HCT116 (cell line): ENCODE data around the gene ATG3. TPM values are rescaled to one million over a fixed set of nuclear protein-coding genes. Genes with fewer than 3 reads are reported as not detected.
A peak's percentile ranks its signal among the peaks of the same experiment; 100 is the strongest.

Experiments
- ATAC-seq: fragments of 200-7000 bp; cut with Tn5 transposase; 2 replicates; pipeline ENCODE4 v1.9.1; 2020; ENCODE audit warnings: mild to moderate bottlenecking, moderate library complexity
- BruUV-seq: library from RNA; stranded (reverse); fragments of 400-500 nt; replicated peaks from 2 replicates; lab custom pipeline; 2021; lab: Mats Ljungman, UMichigan
- CTCF ChIA-PET: fragments of 300-600 bp; sonication (Branson Sonifier 250); formaldehyde crosslinking; loops from one replicate; lab custom pipeline; 2021; ENCODE audit warnings: antibody characterized with exemption; lab: Charles Lee
- POLR2A ChIA-PET: fragments of 300-600, 350-600 bp; sonication (Branson Sonifier 250); formaldehyde crosslinking; loops from one replicate; lab custom pipeline; 2021; ENCODE audit warnings: antibody characterized with exemption; lab: Charles Lee
- RAD21 ChIA-PET, 2 experiments: fragments of 300-600 bp; sonication (Branson Sonifier 250); formaldehyde crosslinking; loops; one replicate each; lab custom pipeline; 2023; ENCODE audit warnings: low total read pairs in 2 of 2; ENCODE audit not compliant: uncharacterized antibody in 2 of 2, unreplicated experiment in 2 of 2, low non-redundant PET in 1 of 2; lab: Charles Lee
- DNase-seq: peaks from one replicate; pipeline ENCODE4 v3.0.0-alpha.2; 2010; ENCODE audit warnings: low read depth, low spot score
- H2AFZ ChIP-seq: fragments of 200-600 bp; shearing (Covaris generic), sonication (generic); 2 replicates; pipeline ENCODE4 v1.6.1; 2017; ENCODE audit warnings: low read depth, mixed run types, mixed read lengths, antibody characterized with exemption, low read length; ENCODE audit not compliant: poor library complexity, severe bottlenecking
- H3K27ac ChIP-seq: 2 replicates; pipeline ENCODE4 v1.5.1; 2012; ENCODE audit warnings: low read depth, low read length
- H3K27me3 ChIP-seq: fragments of 200-600 bp; sonication (generic); 2 replicates; pipeline ENCODE4 v1.6.1; 2016; ENCODE audit warnings: mixed run types, low read length, mixed read lengths; ENCODE audit not compliant: insufficient read depth
- H3K36me3 ChIP-seq, 2 experiments: fragments of 200-500 bp in 1 of 2; fragments of 200-600 bp in 1 of 2; sonication (Bioruptor generic) in 1 of 2; sonication (generic) in 1 of 2; 2 replicates each; pipeline versions ENCODE4 v1.5.1 to v1.6.1; 2014 to 2016; ENCODE audit warnings: low read length in 2 of 2, inconsistent platforms in 1 of 2, mixed read lengths in 1 of 2, mixed run types in 1 of 2; ENCODE audit not compliant: insufficient read depth in 2 of 2, control insufficient read depth in 1 of 2
- H3K4me1 ChIP-seq, 2 experiments: fragments of 200-600 bp in 1 of 2; sonication (generic) in 1 of 2; 2 replicates each; pipeline versions ENCODE4 v1.5.1 to v1.6.1; 2012 to 2017; ENCODE audit warnings: low read length in 2 of 2, inconsistent platforms in 1 of 2, mild to moderate bottlenecking in 1 of 2, mixed read lengths in 1 of 2, mixed run types in 1 of 2, moderate library complexity in 1 of 2; ENCODE audit not compliant: insufficient read depth in 2 of 2, control insufficient read depth in 1 of 2
- H3K4me2 ChIP-seq: fragments of 200-600 bp; sonication (generic); 2 replicates; pipeline ENCODE4 v1.6.1; 2017; ENCODE audit warnings: mixed run types, low read length, mixed read lengths
- H3K4me3 ChIP-seq, 2 experiments: fragments of 200-600 bp in 1 of 2; sonication (generic) in 1 of 2; replicated peaks in 1 of 2; 2 replicates each; pipeline ENCODE4 v1.5.1; 2011 to 2016; ENCODE audit warnings: low read length in 2 of 2, control low read depth in 1 of 2, low read depth in 1 of 2, mild to moderate bottlenecking in 1 of 2, mixed read lengths in 1 of 2, mixed run types in 1 of 2
- H3K79me2 ChIP-seq: fragments of 200-600 bp; sonication (generic); 2 replicates; pipeline ENCODE4 v1.6.1; 2017; ENCODE audit warnings: mild to moderate bottlenecking, mixed run types, low read length, moderate library complexity, mixed read lengths; ENCODE audit not compliant: insufficient read depth
- H3K9ac ChIP-seq: fragments of 200-600 bp; sonication (generic); 2 replicates; pipeline ENCODE4 v1.6.1; 2016; ENCODE audit warnings: low read length, mixed read lengths
- H3K9me2 ChIP-seq: fragments of 200-600 bp; sonication (generic), shearing (Covaris generic); 2 replicates; pipeline ENCODE4 v1.6.1; 2017; ENCODE audit warnings: mixed run types, mild to moderate bottlenecking, moderate library complexity; ENCODE audit not compliant: insufficient read depth
- H3K9me3 ChIP-seq, 2 experiments: fragments of 200-500 bp in 1 of 2; fragments of 200-600 bp in 1 of 2; sonication (Bioruptor generic) in 1 of 2; sonication (generic) in 1 of 2; 2 replicates each; pipeline ENCODE4 v1.6.1; 2014 to 2017; ENCODE audit warnings: low read length in 2 of 2, mixed read lengths in 2 of 2, inconsistent platforms in 1 of 2, low read depth in 1 of 2, mild to moderate bottlenecking in 1 of 2, mixed run types in 1 of 2, moderate library complexity in 1 of 2; ENCODE audit not compliant: control insufficient read depth in 1 of 2, insufficient read depth in 1 of 2
- H4K20me1 ChIP-seq: fragments of 200-600 bp; sonication (generic), shearing (Covaris generic); 2 replicates; pipeline ENCODE4 v1.6.1; 2017; ENCODE audit warnings: mixed run types, mild to moderate bottlenecking, moderate library complexity; ENCODE audit not compliant: insufficient read depth
- CEBPB ChIP-seq: IDR thresholded peaks from 2 replicates; pipeline ENCODE4 v1.6.1; 2012; ENCODE audit warnings: low read depth
- CTCF ChIP-seq, 3 experiments: fragments of 200-600 bp in 1 of 3; sonication (generic) in 1 of 3; IDR thresholded peaks in 2 of 3; conservative IDR thresholded peaks in 1 of 3; 2 replicates each; pipeline ENCODE4 v1.5.1; 2012 to 2017; ENCODE audit warnings: low read depth in 2 of 3, low read length in 2 of 3, antibody characterized with exemption in 1 of 3, borderline replicate concordance in 1 of 3, control low read depth in 1 of 3, mild to moderate bottlenecking in 1 of 3, mixed read lengths in 1 of 3, mixed run types in 1 of 3, moderate library complexity in 1 of 3; ENCODE audit not compliant: insufficient read depth in 1 of 3
- EGR1 ChIP-seq: IDR thresholded peaks from 2 replicates; pipeline ENCODE4 v1.6.1; 2012; ENCODE audit warnings: low read depth
- EZH2 ChIP-seq: fragments of 200-600 bp; sonication (generic); IDR thresholded peaks from 2 replicates; pipeline ENCODE4 v1.6.1; 2017; ENCODE audit warnings: antibody characterized with exemption, mixed run types
- FOSL1 ChIP-seq: IDR thresholded peaks from 2 replicates; pipeline ENCODE4 v1.6.1; 2012; ENCODE audit warnings: low read depth
- JUND ChIP-seq: IDR thresholded peaks from 2 replicates; pipeline ENCODE4 v1.6.1; 2012
- POLR2A ChIP-seq: IDR thresholded peaks from 2 replicates; pipeline ENCODE4 v1.7.0; 2011; ENCODE audit warnings: borderline replicate concordance; ENCODE audit not compliant: insufficient read depth, insufficient read length; ENCODE audit errors: extremely low read depth
- POLR2AphosphoS5 ChIP-seq: IDR thresholded peaks from 2 replicates; pipeline ENCODE4 v1.6.1; 2011; ENCODE audit warnings: mild to moderate bottlenecking, low read depth, low read length, moderate library complexity
- RAD21 ChIP-seq: IDR thresholded peaks from 2 replicates; pipeline ENCODE4 v1.6.1; 2012; ENCODE audit warnings: low read depth, mild to moderate bottlenecking
- SIN3A ChIP-seq: IDR thresholded peaks from 2 replicates; pipeline ENCODE4 v1.6.1; 2012; ENCODE audit warnings: low read depth
- SP1 ChIP-seq: IDR thresholded peaks from 2 replicates; pipeline ENCODE4 v1.6.1; 2012; ENCODE audit warnings: low read depth
- SRF ChIP-seq: IDR thresholded peaks from 2 replicates; pipeline ENCODE4 v1.6.1; 2012; ENCODE audit warnings: low read depth
- YY1 ChIP-seq: IDR thresholded peaks from 2 replicates; pipeline ENCODE4 v1.6.1; 2011; ENCODE audit warnings: low read length, low read depth, moderate library complexity, mild to moderate bottlenecking; ENCODE audit not compliant: insufficient replicate concordance; ENCODE audit errors: extremely low read depth
- ZBTB33 ChIP-seq: IDR thresholded peaks from 2 replicates; pipeline ENCODE4 v1.6.1; 2011; ENCODE audit warnings: mild to moderate bottlenecking, low read length, moderate library complexity; ENCODE audit not compliant: insufficient replicate concordance; ENCODE audit errors: extremely low read depth
- ZFX ChIP-seq: fragments of 450-650 bp; IDR thresholded peaks from 2 replicates; pipeline ENCODE4 v1.6.1; 2017
- intact Hi-C: fragments of 100-400 bp; cut with micrococcal nuclease; formaldehyde crosslinking; loops from 2 replicates; pipeline ENCODE4 v1.10.0; 2022
- total RNA-seq: library from RNA; stranded (reverse); gene quantifications from one replicate; pipeline ENCODE4 v1.2.1, GENCODE V29; 2021; ENCODE audit not compliant: unreplicated experiment

Gene ATG3
- total RNA-seq, 1 experiment from 2014 or later = 56.4 TPM

GRCh38 chr3:112489674-112490479 lies 71.9 kb downstream of the ATG3 start (continued):
- TF ChIP-seq ZBTB33 = no peak
- TF ChIP-seq, all 23 proteins: peak for 0

- Histone ChIP-seq H3K27me3 (no peaks in the 10 kb centered on the region), H3K4me2 (peak overlapping the region; percentile 22; the same call in 1 of the 2 replicates), H3K9ac (no peak overlapping the region), H3K9me3 (no peaks in the 10 kb centered on the region), H3K4me3 (no peak overlapping the region), H3K79me2 (no peaks in the 10 kb centered on the region), H3K27ac (no peak overlapping the region), H3K36me3 (no peaks in the 10 kb centered on the region), H4K20me1 (no peaks in the 10 kb centered on the region), H3K9me2 (no peaks in the 10 kb centered on the region), H2AFZ (peak overlapping the region; percentile 63), H3K4me1 (peaks cover 0 to 7% of the 10 kb centered on the region in 2 experiments; a peak in 3 of 4 replicates)
- RAD21 ChIA-PET = no interaction called here
- ATAC-seq = no peak
- POLR2A ChIA-PET = no interaction called here
- intact Hi-C loops = no loop called here
- CTCF ChIA-PET = no interaction called here
- TF ChIP-seq CTCF (IDR thresholded peaks at IDR 0.05 in 2 of 3, conservative IDR thresholded peaks at IDR 0.05 in 1 of 3; ENCODE audit: borderline replicate concordance in 1 of 3, insufficient read depth in 1 of 3, low read depth in 2 of 3, low read length in 2 of 3) (no peak), YY1 (no peak), RAD21 (no peak), ZFX (no peak), SRF (no peak), CEBPB (no peak), SP1 (no peak), JUND (no peak), POLR2AphosphoS5 (no peak), EZH2 (no peak), POLR2A (no peak), ZBTB33 (no peak), EGR1 (no peak), SIN3A (no peak), FOSL1 (no peak)
- DNase-seq = no peak
- no TSS peak for BruUV-seq
These were observed 74.8 kb downstream of the ATG3 start for GRCh38 chr3:112486811-112487505.
